EL (cell line): ENCODE measurements around the gene ANGPTL4.
"Not testable (repeated sequence)": the region's sequence is repeated elsewhere in the genome, so short reads cannot be mapped to it uniquely, and the experiment has no call there.

ENCODE experiments used
- DNase-seq: peaks from one replicate; pipeline ENCODE4 v3.0.0-alpha.2; 2016

Gene ANGPTL4

GRCh38 chr19:8363803-8364771 lies at the start of gene ANGPTL4:
Gene ANGPTL4, plus strand, starts transcription at chr19:8364155. Its CDS starts 167 bp downstream, at chr19:8364322.
- peak; percentile 70 for DNase-seq

- not testable (repeated sequence) for DNase-seq
These were observed 48.8 kb upstream of the ANGPTL4 start for GRCh38 chr19:8314981-8315640.

- DNase-seq = no peak
These were observed 47.4 kb upstream of the ANGPTL4 start for GRCh38 chr19:8316351-8317125.

- DNase-seq = not testable (repeated sequence)
These were observed 45.1 kb upstream of the ANGPTL4 start for GRCh38 chr19:8318835-8319234.

- no peak for DNase-seq
These were observed 44.0 kb upstream of the ANGPTL4 start for GRCh38 chr19:8319807-8320520.

GRCh38 chr19:8320564-8321066 lies 43.3 kb upstream of the ANGPTL4 start:
- no peak for DNase-seq

- peak; percentile 94 for DNase-seq
These were observed 42.6 kb upstream of the ANGPTL4 start, which contains the start of the genes NDUFA7 and RPS28 for GRCh38 chr19:8321067-8321985. Gene NDUFA7, minus strand, starts transcription at chr19:8321375. Its CDS starts 17 bp downstream, at chr19:8321358. Gene RPS28, plus strand, starts transcription at chr19:8321496. Its CDS starts 35 bp downstream, at chr19:8321531.

- DNase-seq = no peak
These were observed 41.8 kb upstream of the ANGPTL4 start for GRCh38 chr19:8321986-8322637.

GRCh38 chr19:8322638-8322997 lies 41.3 kb upstream of the ANGPTL4 start:
- DNase-seq = no peak

- no peak for DNase-seq
These were observed 40.2 kb upstream of the ANGPTL4 start for GRCh38 chr19:8323781-8324185.

GRCh38 chr19:8324186-8325050 lies 39.5 kb upstream of the ANGPTL4 start:
- DNase-seq = no peak

GRCh38 chr19:8325454-8325853 lies 38.5 kb upstream of the ANGPTL4 start:
- DNase-seq = no peak

GRCh38 chr19:8329996-8330395 lies 34.0 kb upstream of the ANGPTL4 start:
- no peak for DNase-seq

- no peak for DNase-seq
These were observed 32.6 kb upstream of the ANGPTL4 start for GRCh38 chr19:8331263-8331845.

GRCh38 chr19:8332976-8333766 lies 30.8 kb upstream of the ANGPTL4 start:
- no peak for DNase-seq

- DNase-seq = no peak
These were observed 30.0 kb upstream of the ANGPTL4 start for GRCh38 chr19:8333767-8334457.
